HL-60/S4 (cell line): ENCODE data around the gene SLC29A2.

Source experiments
- in situ Hi-C: fragments of 300-500 bp; cut with MboI; formaldehyde crosslinking; loops from 2 replicates; pipeline ENCODE4 v1.14.3; 2022; ENCODE audit warnings: low sequenced_read_pairs

Gene SLC29A2, protein sequence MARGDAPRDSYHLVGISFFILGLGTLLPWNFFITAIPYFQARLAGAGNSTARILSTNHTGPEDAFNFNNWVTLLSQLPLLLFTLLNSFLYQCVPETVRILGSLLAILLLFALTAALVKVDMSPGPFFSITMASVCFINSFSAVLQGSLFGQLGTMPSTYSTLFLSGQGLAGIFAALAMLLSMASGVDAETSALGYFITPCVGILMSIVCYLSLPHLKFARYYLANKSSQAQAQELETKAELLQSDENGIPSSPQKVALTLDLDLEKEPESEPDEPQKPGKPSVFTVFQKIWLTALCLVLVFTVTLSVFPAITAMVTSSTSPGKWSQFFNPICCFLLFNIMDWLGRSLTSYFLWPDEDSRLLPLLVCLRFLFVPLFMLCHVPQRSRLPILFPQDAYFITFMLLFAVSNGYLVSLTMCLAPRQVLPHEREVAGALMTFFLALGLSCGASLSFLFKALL

DNA sequence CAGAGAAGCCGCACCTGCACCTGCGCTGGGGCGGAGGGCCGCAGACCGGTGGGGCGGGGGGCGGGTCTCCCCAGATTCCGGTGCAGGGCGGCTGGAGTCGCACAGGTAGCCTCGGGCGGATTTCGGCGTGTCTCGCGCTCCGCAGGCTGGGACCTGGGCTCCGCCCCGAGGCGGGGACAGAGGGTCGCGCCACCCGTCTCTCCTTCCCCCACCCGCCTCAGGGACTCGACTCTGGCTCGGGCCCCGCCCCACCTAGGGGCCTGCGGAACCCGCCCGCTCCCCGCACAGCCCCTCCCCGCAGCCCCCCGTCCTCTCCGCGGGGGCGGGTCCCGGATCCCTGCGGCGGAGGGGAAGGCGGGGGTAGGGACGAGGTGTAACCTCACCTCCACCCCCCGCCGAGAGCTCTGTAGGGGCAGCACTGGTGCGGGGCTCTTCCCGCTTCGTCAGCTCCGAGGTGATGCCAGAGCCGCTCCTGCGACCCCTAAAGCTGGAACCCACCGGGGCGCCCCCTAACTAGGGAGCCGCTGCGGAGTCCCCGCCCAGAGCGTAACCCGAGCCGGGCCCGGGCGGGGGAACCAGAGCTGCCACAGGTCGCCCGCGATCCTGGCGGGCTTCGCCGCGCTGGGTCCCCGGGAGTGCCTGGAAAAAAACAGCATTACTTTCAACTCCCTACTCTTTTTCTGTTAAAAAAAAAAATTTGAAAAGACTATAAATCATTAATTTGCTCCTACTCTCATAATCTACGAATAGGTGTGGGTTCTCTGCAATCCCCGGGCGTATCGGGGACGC, at the start of gene SLC29A2:
Gene SLC29A2 (minus strand): TSS at position 134 of the 789 bp plus-strand sequence. CDS start 169 bp downstream, outside the sequence.
- in situ Hi-C loops = no loop called here

DNA sequence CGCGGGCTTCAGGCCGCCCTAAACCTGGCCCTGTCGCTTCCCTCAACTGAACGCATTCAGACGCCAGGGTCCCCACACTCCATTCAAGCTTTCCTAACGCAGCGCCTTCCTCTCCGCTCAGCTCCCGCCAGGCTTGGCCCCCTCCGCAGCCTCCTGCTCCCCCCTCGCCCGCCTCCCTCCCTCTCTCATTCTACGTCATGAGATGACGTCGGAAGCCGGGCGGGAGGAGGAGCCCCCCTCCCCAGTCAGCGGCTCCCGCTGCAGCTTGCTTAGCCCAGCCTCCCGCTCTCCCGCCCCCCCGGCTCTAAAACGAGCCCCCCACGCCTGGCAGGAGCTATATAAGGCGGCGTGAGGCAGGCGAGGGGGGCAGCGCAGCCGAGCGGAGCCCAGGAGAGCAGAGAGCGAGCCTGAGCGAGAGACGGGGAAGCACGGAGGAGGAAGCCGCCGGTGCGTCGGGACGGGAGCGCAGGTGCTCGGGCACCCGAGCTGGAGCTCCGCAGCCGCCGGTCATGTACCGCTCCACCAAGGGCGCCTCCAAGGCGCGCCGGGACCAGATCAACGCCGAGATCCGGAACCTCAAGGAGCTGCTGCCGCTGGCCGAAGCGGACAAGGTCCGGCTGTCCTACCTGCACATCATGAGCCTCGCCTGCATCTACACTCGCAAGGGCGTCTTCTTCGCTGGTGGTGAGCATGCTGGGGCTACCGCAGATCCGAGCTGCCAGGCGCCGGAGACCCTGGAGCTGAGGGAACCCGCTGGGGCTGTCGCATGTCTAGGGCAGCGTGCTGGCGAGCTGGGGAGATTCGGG, 49.3 kb upstream of the SLC29A2 start, which contains the start of gene NPAS4:
Gene NPAS4 (plus strand): TSS at position 365 of the 806 bp plus-strand sequence. CDS start 145 bp downstream, at position 510.
- in situ Hi-C loops = no loop called here

DNA sequence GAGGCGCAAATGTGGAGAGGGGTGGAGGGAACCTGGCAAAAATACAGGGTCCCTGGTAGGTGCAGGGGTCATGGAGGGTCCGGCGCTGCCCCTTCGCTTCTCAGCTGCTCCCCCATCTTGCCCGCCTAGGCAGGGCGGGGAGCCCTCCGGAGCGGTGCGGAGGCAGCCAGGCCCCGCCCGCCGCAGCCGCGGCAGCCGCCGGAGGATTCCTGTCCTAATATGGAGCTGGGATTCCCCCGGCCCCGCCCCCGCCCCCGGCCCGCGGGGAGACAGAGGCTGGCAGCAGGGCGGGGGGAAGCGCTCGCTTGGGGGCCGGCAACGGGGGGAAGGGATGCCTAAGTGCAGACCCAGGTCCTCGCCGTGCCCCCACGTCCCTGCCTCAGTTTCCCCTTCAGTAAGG, 48.3 kb upstream of the SLC29A2 start:
- in situ Hi-C loops = no loop called here

DNA sequence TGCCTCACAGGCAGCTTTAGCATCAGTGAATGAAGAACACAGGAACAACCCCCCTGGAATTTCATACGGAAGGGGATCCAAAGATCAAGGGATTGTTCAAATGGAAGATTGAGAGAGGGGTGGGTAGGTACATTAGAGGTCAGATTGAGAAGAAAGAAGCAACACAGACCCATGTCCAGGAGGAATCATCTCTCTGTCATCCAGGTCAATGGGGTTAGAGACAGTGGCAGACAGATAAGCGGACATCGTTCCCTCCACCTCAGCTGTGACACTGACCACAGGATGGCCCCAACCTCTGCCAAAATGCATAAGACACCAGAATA, 47.4 kb upstream of the SLC29A2 start:
- in situ Hi-C loops = no loop called here

DNA sequence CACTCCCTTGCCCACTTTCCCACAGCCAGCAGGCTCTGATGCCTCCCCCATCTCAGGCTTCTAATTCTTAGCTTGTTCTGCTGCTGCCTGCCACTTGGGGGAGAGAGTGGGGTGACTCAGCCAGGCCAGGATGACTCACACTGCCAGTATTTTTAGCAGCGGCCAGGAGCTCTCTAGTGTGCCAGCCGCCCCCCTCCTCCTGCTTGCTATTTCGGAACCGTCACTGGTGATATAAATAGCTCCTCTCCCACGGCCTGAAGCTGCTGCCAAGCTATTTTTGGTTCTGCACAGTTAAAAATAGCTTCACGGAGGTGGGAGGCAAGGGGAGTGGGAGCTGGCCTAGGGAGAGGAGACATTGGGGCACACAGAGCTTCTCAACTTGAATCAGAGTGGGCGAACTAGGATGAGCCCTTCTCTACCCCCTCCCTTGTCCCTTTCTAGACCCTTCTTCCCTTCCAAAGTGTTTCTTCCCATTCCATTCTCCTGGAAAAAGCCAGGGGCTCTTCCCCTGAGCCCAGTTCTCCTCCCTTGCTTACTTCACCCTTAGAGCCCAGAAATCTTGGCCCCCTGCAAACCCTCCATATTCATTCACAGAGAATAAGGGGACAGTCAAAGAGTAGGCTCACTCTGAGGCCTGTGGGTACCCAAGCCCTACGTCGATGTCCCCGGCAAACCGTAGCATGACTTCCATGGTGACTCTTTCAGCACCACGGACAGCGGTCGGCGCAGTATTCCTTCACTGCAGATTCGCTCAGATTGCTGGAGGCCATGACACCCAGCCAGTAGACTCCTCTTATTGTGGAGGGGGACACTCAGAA, 46.8 kb upstream of the SLC29A2 start:
- in situ Hi-C loops = no loop called here

DNA sequence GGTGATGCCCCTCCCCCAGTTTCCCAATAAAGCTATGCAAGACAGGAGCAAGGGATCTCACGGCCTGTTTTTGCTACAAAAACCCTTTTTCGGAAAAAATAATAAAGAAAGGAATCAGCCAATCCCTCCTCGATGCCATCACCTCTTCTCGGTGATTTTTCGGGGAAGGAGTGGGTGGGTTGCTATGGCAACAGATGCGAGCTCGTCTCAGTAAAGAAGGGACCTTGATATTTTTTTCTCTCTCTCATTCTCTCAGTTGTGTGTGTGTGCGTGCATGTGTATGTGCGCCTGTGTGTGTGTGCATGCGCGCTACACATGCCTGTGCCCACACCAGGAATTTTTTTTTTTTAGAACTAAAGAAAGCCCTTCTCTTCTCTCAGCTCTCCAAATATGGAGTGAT, 45.4 kb upstream of the SLC29A2 start:
- in situ Hi-C loops = no loop called here

DNA sequence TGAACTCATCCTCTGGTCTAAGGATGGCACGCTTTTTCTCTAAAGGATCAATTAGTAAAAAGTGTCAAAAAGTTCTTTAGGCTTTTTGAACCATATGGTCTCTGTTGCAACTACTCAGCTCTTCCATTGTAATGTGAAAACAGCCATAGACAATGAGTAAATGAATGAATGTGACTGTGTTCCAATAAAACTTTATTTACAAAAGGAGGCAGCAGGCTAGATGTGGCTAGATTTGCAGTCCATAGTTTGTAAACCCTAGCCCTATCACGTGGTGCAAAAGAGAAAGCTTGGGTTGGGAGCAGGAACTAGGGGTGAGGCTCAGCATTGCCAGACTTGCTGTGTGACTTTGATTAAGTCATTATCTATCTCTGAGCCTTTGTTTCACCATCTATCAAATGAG, 43.9 kb upstream of the SLC29A2 start:
- in situ Hi-C loops = no loop called here

DNA sequence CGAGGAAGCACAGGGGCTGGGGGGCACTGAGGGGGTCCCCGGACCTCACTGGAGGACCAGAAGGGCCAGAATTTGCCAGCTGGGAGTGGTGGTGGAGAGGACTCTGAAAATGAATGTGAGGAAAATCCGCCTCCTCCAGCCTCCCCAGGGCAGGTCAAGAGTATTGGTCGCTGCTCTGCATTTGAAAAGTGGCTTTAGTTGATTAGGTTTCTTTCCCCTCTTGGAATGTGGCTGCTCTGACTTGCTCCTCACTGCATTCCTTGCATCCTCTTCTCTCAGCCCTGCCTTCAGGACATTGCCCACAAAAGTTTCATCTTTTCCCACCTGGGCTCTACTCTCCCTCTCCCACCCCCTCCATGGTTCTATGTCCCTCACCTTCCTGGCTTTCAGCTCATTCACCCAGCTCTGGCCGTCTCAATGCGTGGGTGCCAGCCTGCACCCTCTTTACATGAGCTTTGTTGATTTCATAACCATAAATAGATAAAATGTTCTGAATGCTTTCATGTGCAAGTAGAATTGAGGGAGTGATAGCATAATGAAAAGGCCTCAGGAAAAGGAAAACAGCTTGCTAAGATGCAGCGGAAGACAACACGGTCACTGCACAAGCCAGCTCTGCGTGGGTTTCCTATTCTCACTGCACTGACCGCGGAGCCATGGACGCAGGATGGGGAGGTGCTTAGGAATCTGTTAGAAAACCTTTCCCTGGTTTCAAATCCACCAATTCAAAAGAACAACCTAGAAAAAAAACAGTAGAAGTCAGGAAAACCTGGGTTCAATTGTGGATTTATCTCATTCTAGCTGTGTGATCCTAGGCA, 42.8 kb upstream of the SLC29A2 start:
- in situ Hi-C loops = no loop called here

DNA sequence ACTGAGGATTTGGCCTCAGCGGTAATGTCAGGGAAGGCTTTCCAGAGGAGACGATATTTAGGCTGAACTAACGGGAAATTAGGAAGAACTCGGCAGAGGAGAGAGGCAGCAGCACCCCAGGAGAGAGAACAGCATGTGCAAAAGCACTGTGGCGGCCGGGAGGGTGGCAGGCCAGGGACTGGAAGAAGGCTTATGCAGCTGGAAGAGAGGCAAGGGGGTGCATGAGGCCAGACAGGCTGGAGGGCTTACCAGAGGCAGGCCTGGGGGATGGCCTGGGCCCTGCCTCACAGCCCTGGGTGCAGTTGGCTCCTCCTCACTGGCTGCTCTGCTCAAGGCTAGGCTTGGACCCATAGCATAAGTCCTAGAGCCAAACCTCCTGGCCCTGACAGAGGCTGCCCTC, 41.6 kb upstream of the SLC29A2 start:
- in situ Hi-C loops = no loop called here

DNA sequence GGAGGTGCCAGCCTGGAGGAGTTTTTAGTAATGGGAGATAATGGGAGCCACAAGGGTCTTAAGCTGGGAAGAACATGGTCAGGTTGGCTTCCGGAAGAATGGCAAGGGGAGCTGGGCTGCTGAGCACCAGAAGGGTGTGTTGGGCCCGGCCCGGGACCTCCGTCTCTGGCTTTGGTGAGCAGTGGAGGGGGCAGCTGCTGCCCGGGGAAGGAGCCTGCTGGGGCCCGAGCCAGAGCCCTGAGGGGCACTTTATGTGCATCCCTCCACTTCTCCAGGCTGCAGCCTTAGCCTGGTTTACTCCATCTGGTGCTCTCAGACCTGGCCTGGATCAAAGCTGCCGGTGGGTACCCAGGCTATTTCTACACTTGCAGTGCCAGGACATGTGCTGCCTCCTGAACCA, 40.5 kb upstream of the SLC29A2 start:
- in situ Hi-C loops = no loop called here

DNA sequence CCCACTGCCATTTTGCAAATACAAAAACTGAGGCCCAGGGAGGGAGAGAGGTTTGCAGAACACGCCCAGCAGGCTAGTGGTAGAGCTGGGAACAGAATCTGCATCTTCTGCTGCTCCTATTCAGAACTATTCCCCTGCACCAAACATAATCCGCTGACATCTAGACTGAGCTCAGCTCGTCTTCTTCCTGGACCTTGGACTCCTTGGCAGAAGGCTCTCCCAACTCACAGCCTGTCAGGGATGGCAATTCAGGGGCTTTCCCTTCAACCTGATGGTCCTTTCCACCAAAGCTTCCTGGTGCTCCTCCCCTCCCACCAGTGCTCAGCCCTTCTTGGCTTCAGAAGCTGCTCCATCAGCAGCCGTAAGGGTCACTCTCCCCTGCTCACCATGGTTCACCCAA, 39.8 kb upstream of the SLC29A2 start:
- in situ Hi-C loops = no loop called here

DNA sequence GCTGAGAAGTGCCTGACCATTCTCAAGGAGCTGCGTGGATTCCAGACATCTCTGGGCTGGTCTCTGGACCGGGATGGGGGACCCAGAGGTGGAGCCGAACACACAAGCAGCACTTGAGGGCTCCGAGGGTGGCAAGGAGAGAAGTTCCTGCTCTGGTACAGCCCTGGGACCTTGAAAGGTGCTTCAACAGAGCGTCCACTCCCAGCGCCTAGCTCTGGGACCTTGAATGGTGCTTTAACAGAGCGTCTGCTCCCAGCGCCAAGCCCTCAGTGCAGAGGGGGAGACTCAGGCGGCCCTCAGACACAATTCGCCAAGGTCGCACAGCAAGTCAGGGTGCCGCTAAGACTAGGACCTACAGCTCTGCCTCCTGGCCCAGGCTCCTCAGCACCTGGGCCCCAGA, 38.6 kb upstream of the SLC29A2 start:
- in situ Hi-C loops = no loop called here

DNA sequence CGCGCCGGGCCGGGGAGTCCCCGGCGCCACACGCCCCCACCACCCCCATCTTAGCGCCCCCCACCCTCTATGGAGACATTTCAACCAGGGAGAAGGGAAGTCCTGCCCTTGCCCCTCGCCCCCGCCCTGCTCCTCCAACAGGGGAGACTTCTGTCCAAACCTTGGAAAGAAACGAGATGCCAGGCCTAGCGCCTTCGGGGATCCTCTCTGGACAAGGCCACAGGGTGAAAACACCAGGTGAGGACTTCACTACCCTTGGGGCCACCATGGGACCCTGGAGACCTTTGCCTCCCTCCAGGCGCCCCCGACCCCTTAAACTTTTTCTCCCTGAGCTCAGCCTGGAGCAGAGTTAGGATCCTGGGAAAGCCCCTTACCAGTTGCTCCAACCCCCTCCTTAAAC, 37.7 kb upstream of the SLC29A2 start:
- in situ Hi-C loops = loop anchor here (5.0 to 10.0 kb wide), 2 partner anchors 276 to 423 kb away; no protein-coding TSS in a partner anchor

DNA sequence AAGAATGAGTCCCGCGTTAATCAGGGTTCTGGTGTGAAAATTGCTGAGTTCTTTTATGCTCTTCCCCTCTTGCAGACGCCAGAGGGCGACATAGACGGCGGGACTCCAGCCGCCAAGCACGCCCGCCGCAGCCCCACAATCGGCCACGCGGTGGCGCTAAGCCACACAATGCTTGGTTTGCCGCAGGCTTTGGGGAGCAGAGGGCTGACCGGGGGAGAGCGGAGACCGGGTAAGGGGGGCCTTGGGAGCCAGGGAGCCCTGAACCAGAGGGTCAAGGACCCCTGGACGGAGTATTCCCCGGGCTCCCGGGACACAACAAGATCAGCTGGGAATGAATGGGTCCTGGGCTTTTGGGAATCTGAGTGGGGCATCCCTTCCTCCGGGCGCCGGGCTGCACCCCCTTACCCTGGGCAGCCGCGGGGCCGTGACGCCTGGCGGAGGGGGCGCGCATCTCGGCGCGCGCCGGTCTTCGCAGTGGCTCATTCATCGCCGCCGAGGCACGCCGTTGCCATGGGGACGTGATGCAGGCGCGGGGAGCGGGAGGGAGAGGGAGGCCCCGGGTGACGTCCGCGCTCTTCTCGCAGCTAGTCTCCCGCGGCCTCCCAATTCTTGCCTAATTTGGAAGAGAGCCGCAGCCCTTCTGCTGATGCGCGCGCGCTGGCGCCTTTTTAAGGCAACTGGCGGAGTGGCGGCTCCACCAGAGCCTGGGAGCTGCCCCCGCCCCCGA, 37.1 kb upstream of the SLC29A2 start:
- in situ Hi-C loops = loop anchor here (5.0 to 10.0 kb wide), 2 partner anchors 276 to 424 kb away; no protein-coding TSS in a partner anchor

DNA sequence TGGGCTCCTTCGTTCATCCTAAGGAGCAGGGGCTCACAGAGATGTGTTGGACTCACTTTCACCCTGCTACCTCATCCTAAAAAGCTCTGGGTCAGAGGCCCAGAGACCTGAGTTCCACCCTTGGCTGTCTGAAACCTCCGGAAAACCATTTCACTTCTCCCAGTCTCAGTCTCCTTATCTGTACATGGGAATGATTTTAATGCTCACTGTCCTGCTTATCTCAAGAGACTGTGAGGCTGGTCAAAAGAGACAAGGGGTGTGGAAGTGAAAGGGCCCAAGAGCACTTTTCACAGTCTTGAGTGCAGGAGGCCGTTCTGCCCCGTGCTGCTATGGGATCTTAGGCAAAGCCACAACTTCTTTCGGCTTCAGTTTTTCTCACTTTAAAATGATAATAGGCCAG, 36.1 kb upstream of the SLC29A2 start:
- in situ Hi-C loops = loop anchor here (5.0 to 10.0 kb wide), 2 partner anchors 277 to 425 kb away; no protein-coding TSS in a partner anchor

DNA sequence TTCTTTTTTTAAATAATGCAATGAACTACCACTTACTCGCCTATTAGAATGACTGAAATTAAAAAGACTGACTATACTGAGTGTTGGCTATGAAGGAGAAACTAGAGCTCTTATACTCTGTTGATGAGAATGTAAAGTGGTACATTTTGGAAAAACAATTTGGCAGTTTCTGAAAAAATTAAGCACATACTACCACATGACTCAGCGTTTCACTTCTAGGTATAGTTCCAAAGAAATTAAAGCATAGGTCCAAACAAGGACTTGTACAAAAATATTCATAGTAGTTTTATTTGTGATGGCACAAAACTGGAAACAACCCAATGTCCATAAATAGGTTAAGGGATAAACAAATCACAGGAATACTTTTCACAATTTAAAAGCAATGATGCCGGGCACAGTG, 22.4 kb upstream of the SLC29A2 start:
- in situ Hi-C loops = no loop called here

DNA sequence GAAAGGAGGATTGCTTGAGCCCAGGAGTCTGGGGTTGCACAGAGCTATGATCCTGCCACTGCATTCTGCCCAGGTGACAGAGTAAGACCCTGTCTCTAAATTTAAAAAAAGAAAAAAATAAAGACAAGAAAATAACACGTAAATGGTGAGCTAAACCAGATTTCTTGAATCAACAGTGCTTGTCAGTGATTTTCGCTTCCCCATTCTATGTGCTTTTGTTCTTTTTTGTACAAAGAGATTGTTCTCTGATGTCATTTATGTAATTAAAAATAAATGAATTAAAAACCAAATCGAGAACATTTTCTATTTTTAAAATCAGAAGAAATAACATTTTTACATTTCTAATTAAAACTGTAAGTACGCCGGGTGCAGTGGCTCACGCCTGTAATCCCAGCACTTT, 19.8 kb upstream of the SLC29A2 start:
- in situ Hi-C loops = no loop called here

DNA sequence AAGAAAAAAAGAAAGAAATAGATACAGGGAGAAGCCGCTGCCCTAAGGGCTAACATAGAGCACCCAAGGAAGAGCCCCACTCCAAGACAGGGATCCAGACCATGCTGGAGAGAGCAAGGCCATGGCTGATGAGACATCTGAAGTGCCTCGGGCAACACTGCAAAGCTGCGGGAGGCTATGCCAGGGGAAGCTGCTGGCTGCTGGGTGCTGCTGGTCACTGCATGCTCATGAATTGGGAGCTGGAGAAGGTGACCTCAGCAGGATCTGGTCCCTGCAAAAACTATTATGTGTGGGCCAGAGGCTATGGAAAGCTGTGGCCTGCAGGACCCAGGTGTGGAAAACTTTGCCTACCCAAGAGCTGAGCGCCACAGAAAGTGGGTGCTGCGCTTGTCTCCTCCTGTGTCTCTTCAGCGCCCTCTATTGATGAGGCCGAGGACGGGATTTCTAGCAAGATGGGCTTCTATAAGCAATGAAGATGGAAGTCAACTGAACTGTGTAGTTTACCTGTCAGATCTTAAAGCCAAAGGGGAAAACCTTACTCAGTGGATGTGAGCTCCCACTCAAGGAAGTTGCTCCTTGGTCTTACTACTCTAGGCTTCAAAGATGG, 17.3 kb upstream of the SLC29A2 start:
- in situ Hi-C loops = no loop called here
